ENCODE measurements around the gene DOCK2. TPM values are rescaled to one million over a fixed set of nuclear protein-coding genes. Genes with fewer than 3 reads are reported as not detected.

The DOCK2 gene
- total RNA-seq, 1 donor from 2014 or later = 3.9 TPM

GRCh38 chr5:169811680-169812079 lies 174.6 kb downstream of the DOCK2 start:
- no peaks in the 10 kb centered on the region for H3K27me3 ChIP-seq (ENCODE audit: control insufficient read depth, insufficient read depth, low read length)
- no peak for DNase-seq (ENCODE audit: low read depth)
- no peaks in the 10 kb centered on the region for H3K36me3 ChIP-seq (ENCODE audit: control insufficient read depth, insufficient read depth, low read length)
- no peak for TF ChIP-seq CTCF (IDR thresholded peaks at IDR 0.05; ENCODE audit: insufficient read depth, low read length, poor library complexity, severe bottlenecking)
- no peak overlapping the region for H3K4me3 ChIP-seq (ENCODE audit: low read depth, low read length)

- DNase-seq (ENCODE audit: low read depth) = no peak
- no peak overlapping the region for H3K4me3 ChIP-seq (ENCODE audit: low read depth, low read length)
- no peak for TF ChIP-seq CTCF (IDR thresholded peaks at IDR 0.05; ENCODE audit: insufficient read depth, low read length, poor library complexity, severe bottlenecking)
- no peaks in the 10 kb centered on the region for H3K27me3 ChIP-seq (ENCODE audit: control insufficient read depth, insufficient read depth, low read length)
- H3K36me3 ChIP-seq (ENCODE audit: control insufficient read depth, insufficient read depth, low read length) = no peaks in the 10 kb centered on the region
These were observed 175.7 kb downstream of the DOCK2 start for GRCh38 chr5:169812786-169813185.

- no peak for TF ChIP-seq CTCF (IDR thresholded peaks at IDR 0.05; ENCODE audit: insufficient read depth, low read length, poor library complexity, severe bottlenecking)
- Histone ChIP-seq H3K27me3 (ENCODE audit: control insufficient read depth, insufficient read depth, low read length) (no peaks in the 10 kb centered on the region), H3K4me3 (ENCODE audit: low read depth, low read length) (no peak overlapping the region), H3K36me3 (ENCODE audit: control insufficient read depth, insufficient read depth, low read length) (no peaks in the 10 kb centered on the region)
- no peak for DNase-seq (ENCODE audit: low read depth)
These were observed 177.0 kb downstream of the DOCK2 start for GRCh38 chr5:169814045-169814444.

- no peak overlapping the region for H3K4me3 ChIP-seq (ENCODE audit: low read depth, low read length)
- no peaks in the 10 kb centered on the region for H3K27me3 ChIP-seq (ENCODE audit: control insufficient read depth, insufficient read depth, low read length)
- no peaks in the 10 kb centered on the region for H3K36me3 ChIP-seq (ENCODE audit: control insufficient read depth, insufficient read depth, low read length)
- DNase-seq (ENCODE audit: low read depth) = no peak
- no peak for TF ChIP-seq CTCF (IDR thresholded peaks at IDR 0.05; ENCODE audit: insufficient read depth, low read length, poor library complexity, severe bottlenecking)
These were observed 177.4 kb downstream of the DOCK2 start for GRCh38 chr5:169814522-169814921.

GRCh38 chr5:169817031-169817430 lies 180.0 kb downstream of the DOCK2 start:
- no peak overlapping the region for H3K4me3 ChIP-seq (ENCODE audit: low read depth, low read length)
- H3K27me3 ChIP-seq (ENCODE audit: control insufficient read depth, insufficient read depth, low read length) = no peaks in the 10 kb centered on the region
- no peak for TF ChIP-seq CTCF (IDR thresholded peaks at IDR 0.05; ENCODE audit: insufficient read depth, low read length, poor library complexity, severe bottlenecking)
- no peak for DNase-seq (ENCODE audit: low read depth)
- H3K36me3 ChIP-seq (ENCODE audit: control insufficient read depth, insufficient read depth, low read length) = no peaks in the 10 kb centered on the region

GRCh38 chr5:169826618-169827017 lies 189.5 kb downstream of the DOCK2 start:
- Histone ChIP-seq H3K4me3 (ENCODE audit: low read depth, low read length) (no peak overlapping the region), H3K27me3 (ENCODE audit: control insufficient read depth, insufficient read depth, low read length) (no peaks in the 10 kb centered on the region), H3K36me3 (ENCODE audit: control insufficient read depth, insufficient read depth, low read length) (no peaks in the 10 kb centered on the region)
- DNase-seq (ENCODE audit: low read depth) = no peak
- peak; percentile 12 for TF ChIP-seq CTCF (IDR thresholded peaks at IDR 0.05; ENCODE audit: insufficient read depth, low read length, poor library complexity, severe bottlenecking)
